Stimulated activated CD8-positive, alpha-beta memory T cell treated with anti-CD3 and anti-CD28 coated beads, Interleukin-7, amount 100 ng/mL, for 4 hours (primary cell): ENCODE data around the gene PCDH10.

Experiments used
- DNase-seq, 2 donors: peaks; one replicate each; pipeline ENCODE4 v3.0.0-alpha.2; 2020; ENCODE audit warnings: low read depth in 2 of 2

PCDH10 gene

GRCh38 chr4:133148690-133149363, at the start of gene PCDH10:
Gene PCDH10 (plus strand): TSS chr4:133149294. CDS start chr4:133150141, 847 bp downstream.
- DNase-seq = no peak

DNA sequence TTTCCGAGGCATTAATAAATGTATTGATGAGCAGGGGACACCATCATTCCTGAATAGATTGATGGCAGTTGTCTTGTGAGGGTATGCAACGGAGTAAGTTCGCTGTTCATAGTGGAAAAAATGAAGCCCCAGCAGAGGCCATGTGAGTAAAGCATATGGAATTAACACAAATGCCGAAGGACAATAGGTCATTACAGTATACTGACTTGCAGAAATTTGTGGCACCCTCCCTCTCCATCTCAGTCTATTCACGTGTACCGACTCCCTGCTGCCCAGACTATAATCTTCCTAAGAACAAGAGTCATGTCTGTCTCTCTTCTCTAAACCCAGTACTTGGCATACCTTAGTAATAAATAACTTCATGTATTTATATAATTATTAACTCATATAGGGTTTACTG, 47.1 kb upstream of the PCDH10 start:
- DNase-seq = no peak

GRCh38 chr4:133102612-133103409, 46.3 kb upstream of the PCDH10 start:
- DNase-seq = no peak

DNA sequence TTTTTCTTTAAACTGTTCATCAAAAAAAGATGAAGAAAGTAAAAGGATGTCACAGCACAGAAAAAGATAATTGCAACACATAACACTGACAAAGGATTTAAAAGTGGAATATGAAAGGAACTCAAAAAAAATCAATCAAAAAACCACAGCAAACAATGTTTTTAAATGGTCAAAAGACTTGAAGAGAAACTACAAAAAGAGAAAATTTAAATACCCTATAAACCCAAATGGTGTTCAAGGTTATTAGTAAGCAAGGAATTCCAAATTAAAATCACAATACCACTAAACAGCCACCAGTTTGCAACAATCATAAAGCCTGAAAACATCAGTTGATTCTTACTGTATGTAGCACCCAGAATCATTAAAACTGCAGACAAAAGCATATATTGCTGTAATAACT, 36.5 kb upstream of the PCDH10 start:
- DNase-seq = no peak

DNA sequence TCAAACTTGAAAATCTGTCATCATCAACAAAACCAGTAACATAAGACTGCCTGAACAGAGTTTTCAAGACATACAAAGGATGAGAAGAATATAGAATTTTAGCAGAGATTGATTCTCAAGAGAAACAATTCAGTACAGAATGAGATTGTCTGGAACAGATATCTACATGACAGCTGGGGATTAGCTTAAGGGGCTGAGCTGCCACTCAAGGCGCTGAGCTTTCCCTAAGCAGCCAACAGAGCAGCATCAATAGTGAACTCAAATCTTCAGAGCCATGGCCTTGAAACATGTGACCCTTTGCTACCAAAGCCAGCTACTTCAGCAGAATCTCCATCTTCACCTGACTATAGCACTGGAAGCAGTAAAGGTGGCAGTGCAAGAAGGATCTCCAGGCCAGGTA, 24.3 kb upstream of the PCDH10 start:
- DNase-seq = no peak

- no peak for DNase-seq
Measured at GRCh38 chr4:133127500-133127899, 21.6 kb upstream of the PCDH10 start.

- no peak for DNase-seq
Measured at GRCh38 chr4:133129237-133129636, 19.9 kb upstream of the PCDH10 start.

- DNase-seq = no peak
Measured at GRCh38 chr4:133130171-133130570, 18.9 kb upstream of the PCDH10 start.

- no peak for DNase-seq
Measured at GRCh38 chr4:133131829-133132460, 17.1 kb upstream of the PCDH10 start.

GRCh38 chr4:133136833-133137232, 12.3 kb upstream of the PCDH10 start:
- DNase-seq = no peak

GRCh38 chr4:133137571-133137970, 11.5 kb upstream of the PCDH10 start:
- DNase-seq = no peak

- DNase-seq = no peak
Measured at GRCh38 chr4:133143775-133144430, 5.2 kb upstream of the PCDH10 start.

GRCh38 chr4:133145241-133145640, 3.9 kb upstream of the PCDH10 start:
- no peak for DNase-seq

- no peak for DNase-seq
Measured at GRCh38 chr4:133145758-133146573, 3.1 kb upstream of the PCDH10 start.

DNA sequence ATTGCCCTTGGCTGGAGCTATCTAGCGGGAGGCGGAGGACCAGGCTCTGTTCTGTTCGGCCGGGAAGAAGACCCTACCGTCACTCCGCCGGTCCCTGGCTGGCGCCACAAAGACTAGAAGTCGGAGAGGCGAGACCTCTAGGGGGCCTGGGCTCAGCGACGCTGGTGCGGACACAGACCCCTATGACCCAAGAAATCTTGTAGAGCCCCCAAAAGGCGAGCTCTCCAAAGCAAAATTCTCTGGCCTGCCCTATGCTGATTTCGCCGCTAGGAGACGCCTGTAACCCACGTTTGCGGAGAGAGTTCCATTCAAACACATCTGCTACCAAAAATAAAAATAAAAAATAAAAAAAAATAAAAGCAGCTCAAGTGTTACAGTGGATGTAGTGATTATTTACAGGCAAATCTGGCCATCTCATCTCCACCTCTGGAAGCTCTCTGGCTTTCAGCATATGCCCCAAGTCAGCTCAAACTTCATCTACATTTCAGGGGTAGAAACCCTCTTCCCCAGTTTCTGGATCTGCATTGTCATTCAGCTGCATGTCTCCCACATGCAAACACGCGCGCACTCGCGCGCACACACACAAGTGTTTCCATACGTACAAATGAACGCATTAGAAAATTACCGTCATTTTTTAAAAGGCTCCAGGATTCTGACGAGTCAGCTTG, 2.4 kb upstream of the PCDH10 start:
- DNase-seq = no peak

DNA sequence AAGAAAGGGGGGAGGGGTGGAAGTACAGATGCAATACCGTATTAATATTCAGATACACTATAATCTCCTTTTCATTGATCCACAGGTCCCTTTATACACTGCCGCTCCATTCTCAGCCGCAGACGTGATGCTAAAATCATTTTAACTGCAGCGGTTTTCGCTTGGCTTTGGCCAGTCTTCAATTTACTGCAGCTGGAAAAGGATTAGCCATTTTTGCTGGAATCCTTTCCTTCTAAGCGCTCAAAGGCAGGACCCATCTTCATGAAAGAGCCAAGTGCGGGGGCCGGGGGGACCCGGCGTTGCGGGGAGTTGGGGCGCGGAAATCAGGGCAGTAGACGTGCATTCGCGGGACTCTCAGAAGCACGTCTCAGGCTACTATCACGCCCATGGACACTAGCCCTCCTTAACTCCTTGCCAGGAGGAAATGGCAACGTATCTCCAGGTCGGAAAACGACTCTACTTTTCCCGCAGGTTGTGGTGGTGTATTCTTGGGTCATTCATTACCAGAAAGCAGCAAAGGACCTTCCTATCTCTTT, 1.7 kb upstream of the PCDH10 start:
- no peak for DNase-seq

DNA sequence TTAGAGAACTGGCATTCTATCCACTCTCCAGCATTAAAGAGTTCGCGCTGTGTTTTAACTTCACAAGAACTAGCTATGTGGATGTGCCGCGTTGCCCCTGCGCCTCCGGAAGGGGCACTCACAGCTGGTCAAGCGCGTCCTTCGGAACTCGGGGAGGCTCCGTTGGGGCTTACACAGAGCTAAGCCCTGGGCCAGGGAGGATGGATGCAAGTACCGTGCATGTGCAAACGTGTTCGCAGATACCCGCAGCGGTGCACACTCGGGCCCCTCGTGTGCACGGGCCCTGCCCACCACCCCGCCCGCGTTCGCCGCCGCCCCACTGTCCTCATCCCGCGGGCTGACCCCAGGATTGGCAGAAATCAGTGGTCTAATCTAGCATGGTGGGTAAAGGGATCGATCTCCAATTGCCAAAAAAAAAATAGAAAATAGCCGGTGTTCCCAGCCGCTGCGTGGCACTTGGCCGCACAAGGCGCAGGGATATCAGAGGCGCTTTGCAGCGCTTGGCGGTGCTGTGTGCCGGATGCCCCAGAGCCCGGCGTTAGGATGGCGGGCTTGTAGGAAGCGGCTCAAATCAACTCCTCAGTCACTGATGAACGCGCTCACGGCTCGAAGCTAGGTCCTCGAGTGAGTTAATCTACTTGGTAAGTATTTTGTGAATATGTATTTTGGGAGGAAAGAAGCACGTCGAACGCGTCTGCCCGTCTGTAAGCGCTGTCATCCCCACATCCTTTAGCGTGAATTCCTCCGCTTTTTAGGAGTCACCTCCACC, 989 bp upstream of the PCDH10 start:
- DNase-seq = no peak

DNA sequence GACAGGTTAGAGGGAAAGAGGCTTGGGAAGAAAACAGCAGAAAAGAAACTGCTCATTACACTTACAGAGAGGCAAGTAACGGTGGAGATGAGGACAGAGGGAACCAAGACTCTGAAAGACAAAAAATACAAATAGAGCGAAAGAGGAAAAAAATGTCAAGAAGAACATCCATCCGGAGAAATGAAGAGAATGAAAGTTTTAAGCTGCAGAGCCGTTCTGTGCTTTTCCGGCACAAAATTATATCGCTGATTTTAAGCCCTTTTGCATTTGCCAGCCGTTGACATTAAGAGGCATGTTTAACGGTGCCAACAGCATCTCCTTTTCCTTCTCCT, 236 bp downstream of the PCDH10 start:
- no peak for DNase-seq

DNA sequence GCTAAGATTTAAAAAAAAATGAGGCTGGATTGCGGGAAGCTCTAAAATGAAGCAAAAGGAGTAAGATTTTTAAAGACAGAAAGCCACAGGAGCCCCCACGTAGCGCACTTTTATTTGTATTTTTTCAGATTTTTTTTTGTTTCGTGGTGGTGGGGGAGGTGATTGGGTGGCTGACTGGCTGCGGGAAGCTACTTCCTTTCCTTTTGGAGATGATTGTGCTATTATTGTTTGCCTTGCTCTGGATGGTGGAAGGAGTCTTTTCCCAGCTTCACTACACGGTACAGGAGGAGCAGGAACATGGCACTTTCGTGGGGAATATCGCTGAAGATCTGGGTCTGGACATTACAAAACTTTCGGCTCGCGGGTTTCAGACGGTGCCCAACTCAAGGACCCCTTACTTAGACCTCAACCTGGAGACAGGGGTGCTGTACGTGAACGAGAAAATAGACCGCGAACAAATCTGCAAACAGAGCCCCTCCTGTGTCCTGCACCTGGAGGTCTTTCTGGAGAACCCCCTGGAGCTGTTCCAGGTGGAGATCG, 908 bp downstream of the PCDH10 start:
- no peak for DNase-seq
